Subcutaneous adipose tissue (tissue), 4 donors: ENCODE data around the gene SLC9A5. TPM values are rescaled to one million over a fixed set of nuclear protein-coding genes. Genes with fewer than 3 reads are reported as not detected.

Source experiments
- CTCF ChIP-seq: fragments of 450-650 bp; IDR thresholded peaks from one replicate; pipeline ENCODE4 v1.5.1; 2016; ENCODE audit warnings: low read depth, mild to moderate bottlenecking, control low read depth, antibody characterized with exemption, moderate library complexity
- total RNA-seq, 4 donors: library from RNA; depleted of rRNA; stranded (reverse); fragments of >200 nt; gene quantifications; one replicate each; pipeline ENCODE4 v1.1.0, GENCODE V29; 2016

The SLC9A5 gene
- total RNA-seq, 4 donors from 2014 or later: 1.0 to 2.3 (median 1.3) TPM; not detected in 1

GRCh38 chr16:67216612-67217490 lies 31.9 kb upstream of the SLC9A5 start:
- no peak for TF ChIP-seq CTCF

- no peak for TF ChIP-seq CTCF
Observed at GRCh38 chr16:67223992-67224391, 24.8 kb upstream of the SLC9A5 start.

DNA sequence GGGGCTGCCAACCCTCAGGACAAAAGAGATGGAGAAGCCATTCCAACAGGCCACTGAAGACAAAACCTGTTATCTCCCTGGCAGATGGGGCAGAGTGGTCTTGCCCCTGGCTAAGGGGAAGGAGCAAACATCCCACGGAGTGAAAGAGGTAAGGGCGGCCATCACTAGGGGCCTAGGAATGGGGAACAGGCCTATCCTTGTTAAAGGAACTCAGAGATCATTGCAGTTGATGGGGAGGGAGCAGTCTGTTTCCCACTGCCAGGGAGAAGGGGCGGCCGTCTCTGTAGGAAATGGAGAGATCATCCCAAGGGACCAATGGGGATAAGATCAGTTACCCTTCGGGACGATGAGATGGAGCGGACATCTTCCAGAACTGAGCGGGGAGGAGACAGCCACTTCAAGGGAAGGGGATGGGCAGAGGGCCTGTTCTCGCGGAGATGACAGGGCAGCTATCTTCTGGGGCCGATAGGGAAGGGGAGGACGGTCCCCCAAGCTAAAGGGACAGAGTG lies 22.4 kb upstream of the SLC9A5 start:
- TF ChIP-seq CTCF: no peak

DNA sequence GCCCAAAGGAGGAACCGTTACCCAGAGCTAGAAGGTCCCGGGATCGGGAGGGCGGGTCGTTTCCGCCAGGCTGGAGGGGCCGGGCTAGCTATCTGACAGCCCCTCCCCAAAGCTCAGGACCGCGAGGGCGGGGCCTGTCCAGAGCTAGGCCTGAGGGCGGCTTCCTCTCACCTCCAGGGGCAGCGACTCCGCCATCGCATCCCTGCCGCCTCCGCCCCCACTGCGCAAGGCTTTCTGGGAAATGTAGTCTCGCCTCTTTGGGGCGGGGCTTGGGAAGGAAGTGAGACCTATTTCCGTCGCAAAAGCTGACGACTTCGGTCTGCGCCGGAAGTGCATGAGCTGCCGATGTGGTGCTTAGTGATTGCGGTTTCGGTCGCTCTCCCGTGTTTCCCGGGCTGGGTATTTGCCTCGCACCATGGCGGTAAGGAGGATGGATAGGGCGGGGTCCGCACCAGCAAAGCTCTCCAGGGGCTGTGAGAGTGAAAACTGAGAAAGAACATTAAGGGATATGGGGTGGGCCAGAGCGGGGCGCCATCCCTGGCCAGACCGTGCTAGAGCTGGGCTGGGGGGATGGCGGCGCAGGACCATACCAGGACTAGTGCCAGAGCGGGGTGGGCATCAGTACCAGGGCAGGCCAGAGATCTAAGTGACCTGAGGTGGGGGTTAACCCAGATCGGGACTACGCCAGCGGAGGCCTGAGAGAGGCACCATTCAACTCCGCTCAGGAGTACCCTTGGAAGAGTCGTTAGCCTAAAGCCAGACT lies 21.8 kb upstream of the SLC9A5 start, which contains the start of gene TMEM208:
Gene TMEM208, plus strand, starts transcription at position 327 of the 763 bp plus-strand sequence. Its CDS starts 89 bp downstream, at position 416.
- no peak for TF ChIP-seq CTCF

- TF ChIP-seq CTCF: no peak
Observed at GRCh38 chr16:67227567-67227921, 21.2 kb upstream of the SLC9A5 start.

GRCh38 chr16:67228034-67228785 lies 20.6 kb upstream of the SLC9A5 start:
- TF ChIP-seq CTCF: no peak
